Stimulated activated naive CD8-positive, alpha-beta T cell treated with anti-CD3 and anti-CD28 coated beads, Interleukin-15, amount 100 ng/mL, for 72 hours (primary cell): ENCODE results near the gene METTL3.
A peak's percentile ranks its signal among the peaks of the same experiment; 100 is the strongest.
"Not testable (repeated sequence)": the region's sequence is repeated elsewhere in the genome, so short reads cannot be mapped to it uniquely, and the experiment has no call there.

Experiments used
- ATAC-seq: fragments of 150-1000 bp; cut with Tn5 transposase; 2 replicates; pipeline ENCODE4 v1.10.0; 2021; ENCODE audit warnings: mild to moderate bottlenecking, moderate library complexity
- DNase-seq, 2 donors: peaks; one replicate each; pipeline ENCODE4 v3.0.0; 2021 to 2022
- H3K27ac Mint-ChIP-seq, 2 donors: one replicate each; pipeline ENCODE4 v1.8.0; 2022; ENCODE audit warnings: mild to moderate bottlenecking in 2 of 2, mixed read lengths in 2 of 2, moderate library complexity in 2 of 2
- H3K27me3 Mint-ChIP-seq: one replicate; pipeline ENCODE4 v1.8.0; 2022; ENCODE audit warnings: mixed read lengths
- H3K4me1 Mint-ChIP-seq: one replicate; pipeline ENCODE4 v1.8.0; 2022; ENCODE audit warnings: mild to moderate bottlenecking, mixed read lengths
- H3K4me3 Mint-ChIP-seq, 2 donors: one replicate each; pipeline ENCODE4 v1.8.0; 2022; ENCODE audit warnings: mild to moderate bottlenecking in 2 of 2, mixed read lengths in 2 of 2, moderate library complexity in 1 of 2
- H3K9me3 Mint-ChIP-seq, 2 donors: one replicate each; pipeline ENCODE4 v1.8.0; 2022; ENCODE audit warnings: mixed read lengths in 2 of 2

Gene METTL3

DNA sequence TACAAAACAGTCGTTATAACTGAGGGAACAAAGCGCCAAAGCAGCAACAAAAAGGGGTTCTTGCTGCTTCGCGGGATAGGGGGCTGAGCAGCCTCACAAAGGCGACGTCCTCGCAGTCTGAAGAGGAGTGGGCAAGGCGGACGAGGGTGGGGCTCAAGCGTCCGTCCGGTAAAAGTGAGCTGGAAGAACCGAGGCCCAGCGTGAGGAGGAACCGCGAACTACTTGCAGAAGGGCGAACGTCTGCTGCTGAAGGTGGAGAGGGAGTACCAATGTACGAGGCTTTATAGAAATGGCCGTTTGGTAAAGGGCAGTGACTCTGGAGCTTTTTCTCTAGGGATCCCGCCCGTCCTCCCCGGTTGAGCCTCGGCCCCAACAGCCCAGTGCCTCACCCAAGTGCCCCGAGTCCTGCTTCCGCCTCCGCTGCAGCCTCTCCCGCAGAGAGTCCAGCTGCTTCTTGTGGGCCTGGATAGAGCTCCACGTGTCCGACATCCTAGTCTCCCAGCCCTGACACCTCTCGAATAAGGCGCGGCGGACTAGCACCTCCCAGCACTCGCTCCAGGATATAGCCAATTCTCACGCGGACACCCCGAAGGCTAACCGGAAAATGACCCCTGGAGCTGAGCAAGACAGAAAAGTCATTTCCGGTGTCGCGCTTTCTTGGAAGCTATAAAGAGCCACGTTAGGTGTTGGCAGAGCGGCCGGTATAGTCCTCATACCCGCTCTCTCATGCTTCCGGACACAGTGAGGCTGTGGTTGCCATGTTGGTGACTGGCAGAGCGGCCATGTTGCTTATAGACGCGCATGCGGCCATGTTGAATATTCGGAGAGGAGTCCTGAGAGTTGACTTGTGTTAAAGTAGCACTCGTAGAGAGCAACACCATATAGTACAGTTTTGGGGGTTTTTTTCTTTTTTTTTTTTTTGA, at the start of gene METTL3:
Gene METTL3, minus strand, starts transcription at position 606 of the 923 bp plus-strand sequence. Its CDS starts 117 bp downstream, at position 489.
- peak within 1 kb of the TSS; percentile 88 to 92 for H3K4me3 Mint-ChIP-seq
- DNase-seq (peak; percentile 88 to 94), ATAC-seq (peak; percentile 100)
- no peaks in the 10 kb centered on the region for H3K27me3 Mint-ChIP-seq
- H3K4me1 Mint-ChIP-seq = peaks cover 43% of the 10 kb centered on the region
- H3K9me3 Mint-ChIP-seq = no peaks in the 10 kb centered on the region
- H3K27ac Mint-ChIP-seq = peak within 1 kb of the TSS; percentile 98

DNA sequence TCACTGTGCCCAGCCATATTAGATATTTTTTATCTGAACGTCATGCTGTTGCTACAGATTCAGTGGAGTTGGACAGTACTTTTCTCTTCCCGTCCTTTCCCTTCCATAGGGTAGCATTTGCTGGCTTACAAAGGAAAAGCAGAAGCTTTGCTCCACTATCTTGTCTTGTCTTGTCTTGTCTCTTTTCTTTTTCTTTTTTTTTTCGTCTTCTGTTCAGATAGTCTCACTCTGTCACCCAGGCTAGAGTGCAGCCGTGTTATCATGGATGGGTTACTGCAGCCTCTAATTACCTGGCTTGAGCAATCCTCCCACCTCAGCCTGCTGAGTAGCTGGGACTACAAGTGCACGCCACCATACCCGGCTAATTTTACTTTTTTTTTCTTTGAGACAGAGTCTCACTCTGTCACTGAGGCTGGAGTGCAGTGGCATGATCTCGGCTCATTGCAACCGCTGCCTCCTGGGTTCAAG, 47.6 kb upstream of the METTL3 start:
- Mint-ChIP-seq H3K4me1 (peaks cover 6% of the 10 kb centered on the region), H3K27ac (peak overlapping the region in 1 of 2 donors; percentile 40), H3K9me3 (no peaks in the 10 kb centered on the region), H3K27me3 (no peaks in the 10 kb centered on the region), H3K4me3 (no peak overlapping the region)
- ATAC-seq = no peak
- no peak for DNase-seq

DNA sequence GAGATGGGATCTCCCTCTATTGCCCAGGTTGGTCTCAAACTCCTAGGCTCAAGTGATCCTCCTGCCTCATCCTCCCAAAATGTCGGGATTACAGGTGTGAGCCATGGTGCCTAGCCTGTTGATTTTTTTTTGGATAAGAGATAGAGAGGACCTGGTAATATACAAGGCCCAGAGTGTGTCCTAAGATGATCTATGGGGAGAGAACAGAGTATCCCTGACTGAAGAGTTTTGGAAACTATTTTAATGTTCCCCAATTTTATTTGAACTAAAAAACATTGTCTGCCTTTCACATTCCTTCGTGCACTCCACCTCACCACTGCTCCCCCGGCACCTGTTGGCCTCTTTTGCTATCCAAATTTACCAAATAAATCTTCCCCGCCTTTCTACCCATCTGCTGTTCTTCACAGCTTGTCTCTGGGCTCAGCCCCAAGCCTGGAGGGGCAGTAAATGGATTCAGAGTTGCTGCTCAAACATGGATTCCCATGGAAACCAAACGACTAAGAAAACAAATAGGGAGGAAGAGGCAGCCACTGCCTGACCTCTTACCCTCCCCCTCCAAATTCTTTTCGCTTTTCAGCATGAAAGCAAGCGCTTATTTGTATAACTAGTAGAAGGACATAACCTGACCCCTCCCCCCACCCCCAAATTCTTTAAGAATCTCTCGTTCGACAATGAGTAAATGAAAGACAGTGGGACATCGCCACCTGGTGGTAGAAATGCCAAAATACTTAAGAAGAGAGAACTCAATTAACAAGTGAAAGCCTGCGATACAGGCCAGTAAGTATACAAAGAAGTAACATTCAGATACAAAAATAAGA, 46.2 kb upstream of the METTL3 start:
- peak overlapping the region; percentile 9 to 76 for H3K27ac Mint-ChIP-seq
- ATAC-seq (peak; percentile 71), DNase-seq (peak; percentile 65 to 71)
- peak overlapping the region; percentile 3 to 63 for H3K4me3 Mint-ChIP-seq
- no peaks in the 10 kb centered on the region for H3K27me3 Mint-ChIP-seq
- H3K4me1 Mint-ChIP-seq = peaks cover 6% of the 10 kb centered on the region
- H3K9me3 Mint-ChIP-seq = no peaks in the 10 kb centered on the region

DNA sequence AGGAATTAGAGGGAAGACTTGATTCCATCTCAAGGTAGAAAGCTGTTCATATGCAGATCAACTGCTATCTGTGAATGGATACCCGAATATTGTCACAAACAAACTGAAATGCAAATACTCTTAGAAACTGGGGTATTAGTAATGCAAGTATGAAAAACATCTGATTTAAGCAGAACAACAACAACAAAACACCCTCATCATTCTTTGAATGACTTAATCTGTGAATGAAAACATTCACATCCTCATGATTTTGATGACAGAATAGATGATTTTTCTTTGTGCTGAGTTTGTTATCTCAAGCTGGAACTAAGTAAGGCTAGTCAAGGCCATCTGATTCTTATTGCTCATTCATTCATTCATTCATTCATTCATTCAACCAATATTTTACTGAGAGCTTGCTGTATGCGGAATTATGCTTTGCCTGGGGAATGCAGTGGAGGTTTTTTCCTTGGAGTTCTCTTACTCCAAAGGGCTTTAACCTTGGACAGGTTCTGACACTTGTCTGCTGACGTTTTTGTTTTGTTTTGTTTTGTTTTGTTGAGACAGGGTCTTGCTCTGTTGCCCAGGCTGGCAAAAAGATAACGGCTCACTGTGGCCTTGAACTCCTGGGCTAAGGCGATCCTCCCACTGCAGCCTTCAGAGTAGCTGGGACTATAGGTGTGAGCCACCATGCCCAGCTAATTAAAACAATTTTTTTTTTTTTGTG, 45.4 kb upstream of the METTL3 start:
- Mint-ChIP-seq H3K4me3 (no peak overlapping the region), H3K27ac (no peak overlapping the region), H3K4me1 (peaks cover 6% of the 10 kb centered on the region), H3K9me3 (no peaks in the 10 kb centered on the region), H3K27me3 (no peaks in the 10 kb centered on the region)
- ATAC-seq (no peak), DNase-seq (no peak)

DNA sequence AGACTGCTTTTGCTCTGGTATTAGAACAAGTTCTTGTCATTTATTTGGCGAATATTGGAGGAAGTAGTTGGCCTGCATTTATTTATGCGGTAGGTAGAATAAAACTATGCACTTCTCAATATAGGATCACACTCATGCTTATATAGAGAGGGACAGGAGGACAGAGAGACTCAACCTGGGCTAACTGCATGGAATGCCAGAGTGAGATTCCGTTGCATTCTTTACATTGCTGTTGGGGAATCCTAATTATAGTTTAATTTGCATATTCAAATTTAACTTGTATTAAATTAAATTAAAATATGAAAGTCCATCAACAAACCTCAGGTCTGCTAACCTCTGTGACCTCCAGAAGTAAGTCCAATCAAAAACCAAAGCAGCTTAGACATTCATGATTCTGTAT, 42.1 kb upstream of the METTL3 start:
- H3K4me3 Mint-ChIP-seq = no peak overlapping the region
- no peak overlapping the region for H3K27ac Mint-ChIP-seq
- ATAC-seq (no peak), DNase-seq (no peak)
- H3K9me3 Mint-ChIP-seq = no peaks in the 10 kb centered on the region
- no peaks in the 10 kb centered on the region for H3K27me3 Mint-ChIP-seq
- H3K4me1 Mint-ChIP-seq = peaks cover 6% of the 10 kb centered on the region

DNA sequence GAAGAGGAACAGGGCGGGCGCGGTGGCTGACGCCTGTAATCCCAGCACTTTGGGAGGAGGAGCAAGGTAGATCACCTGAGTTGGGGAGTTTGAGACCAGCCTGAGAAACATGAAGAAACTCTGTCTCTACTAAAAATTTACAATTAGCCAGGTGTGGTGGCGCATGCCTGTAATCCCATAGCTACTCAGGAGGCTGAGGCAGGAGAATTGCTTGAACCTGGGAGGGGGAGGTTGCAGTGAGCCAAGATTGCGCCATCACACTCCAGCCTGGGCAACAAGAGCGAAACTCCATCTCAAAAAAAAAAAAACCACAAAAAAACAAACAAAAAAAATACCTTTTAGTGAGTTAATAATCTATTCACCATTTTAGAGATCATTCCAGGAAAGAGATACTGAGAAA, 33.4 kb upstream of the METTL3 start:
- H3K4me1 Mint-ChIP-seq, H3K9me3 Mint-ChIP-seq, DNase-seq, H3K27me3 Mint-ChIP-seq, H3K27ac Mint-ChIP-seq, ATAC-seq, H3K4me3 Mint-ChIP-seq: not testable (repeated sequence)

DNA sequence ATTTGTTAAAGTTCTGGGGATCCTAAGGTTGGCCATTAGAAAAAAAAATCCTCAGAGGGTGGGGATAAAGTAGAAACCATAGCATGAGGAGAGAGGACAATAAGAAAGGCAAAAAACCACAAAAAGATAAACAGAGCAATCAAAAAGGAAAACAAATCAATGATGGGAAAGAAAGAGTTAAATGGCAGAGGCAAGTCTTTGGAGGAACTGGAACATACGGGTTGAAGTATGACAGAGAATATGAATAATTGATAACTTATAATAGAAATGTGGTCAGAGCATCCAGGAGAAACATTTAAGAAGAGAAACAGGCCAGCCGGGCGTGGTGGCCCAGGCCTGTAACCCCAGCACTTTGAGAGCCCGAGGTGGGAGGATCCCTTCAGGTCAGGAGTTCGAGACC, 32.8 kb upstream of the METTL3 start:
- DNase-seq (no peak), ATAC-seq (no peak)
- no peaks in the 10 kb centered on the region for H3K9me3 Mint-ChIP-seq
- H3K4me1 Mint-ChIP-seq = no peaks in the 10 kb centered on the region
- no peak overlapping the region for H3K27ac Mint-ChIP-seq
- H3K27me3 Mint-ChIP-seq = peaks cover 9% of the 10 kb centered on the region
- no peak overlapping the region for H3K4me3 Mint-ChIP-seq

DNA sequence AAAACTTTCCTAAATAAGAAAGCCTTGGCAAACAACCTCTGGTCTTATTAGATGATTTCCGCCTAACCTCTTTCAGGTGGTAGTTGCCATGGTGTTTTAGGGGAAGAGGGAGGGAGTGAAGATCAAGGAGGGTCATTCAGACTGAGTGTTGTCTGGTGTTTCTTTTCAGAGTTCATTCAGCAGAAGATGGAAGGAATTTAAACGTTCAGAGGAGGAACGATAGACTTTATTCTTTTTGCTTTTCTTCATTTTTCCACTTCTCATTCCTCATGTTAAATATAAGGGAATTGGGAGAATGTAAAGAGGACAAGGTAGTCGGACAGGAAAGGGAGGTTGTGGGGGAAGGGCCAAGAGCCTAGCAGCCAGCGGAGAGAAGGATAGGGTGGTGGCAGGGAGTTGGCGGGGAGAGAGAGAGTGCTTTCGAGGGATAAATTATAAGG, 32.4 kb upstream of the METTL3 start:
- no peak overlapping the region for H3K27ac Mint-ChIP-seq
- no peak overlapping the region for H3K4me3 Mint-ChIP-seq
- DNase-seq = no peak
- no peaks in the 10 kb centered on the region for H3K9me3 Mint-ChIP-seq
- peaks cover 13% of the 10 kb centered on the region for H3K27me3 Mint-ChIP-seq
- ATAC-seq = no peak
- no peaks in the 10 kb centered on the region for H3K4me1 Mint-ChIP-seq

DNA sequence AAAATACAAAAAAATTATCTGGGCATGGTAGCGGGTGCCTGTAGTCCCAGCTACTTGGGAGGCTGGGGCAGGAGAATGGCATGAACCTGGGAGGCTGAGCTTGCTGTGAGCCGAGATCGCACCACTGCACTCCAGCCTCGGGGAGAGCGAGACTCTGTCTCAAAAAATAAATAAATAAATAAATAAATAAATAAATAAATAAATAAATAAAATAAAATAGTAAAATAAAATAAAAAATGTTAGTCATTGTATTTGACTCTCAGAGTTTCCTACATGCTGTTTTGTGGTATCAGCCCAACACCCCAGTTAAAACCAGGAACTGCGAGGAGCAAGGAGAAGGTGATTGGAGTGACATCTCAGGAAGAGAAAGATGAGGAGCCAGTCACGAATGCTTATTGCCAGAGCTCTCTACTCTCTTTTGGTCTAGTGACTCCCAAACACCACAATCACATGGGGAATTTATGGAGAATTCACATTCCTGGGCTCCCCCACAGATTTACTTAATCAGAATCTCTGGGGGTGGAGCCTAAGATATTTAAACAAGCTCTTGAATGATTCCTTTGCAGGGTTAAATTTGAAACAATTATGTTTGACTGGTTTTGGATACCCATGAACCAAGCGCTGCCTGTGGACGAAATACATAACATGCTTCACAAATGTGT, 30.4 kb upstream of the METTL3 start:
- DNase-seq (no peak), ATAC-seq (no peak)
- H3K4me1 Mint-ChIP-seq = peaks cover 8% of the 10 kb centered on the region
- H3K9me3 Mint-ChIP-seq = no peaks in the 10 kb centered on the region
- no peak overlapping the region for H3K27ac Mint-ChIP-seq
- H3K4me3 Mint-ChIP-seq = no peak overlapping the region
- peaks cover 32% of the 10 kb centered on the region for H3K27me3 Mint-ChIP-seq

DNA sequence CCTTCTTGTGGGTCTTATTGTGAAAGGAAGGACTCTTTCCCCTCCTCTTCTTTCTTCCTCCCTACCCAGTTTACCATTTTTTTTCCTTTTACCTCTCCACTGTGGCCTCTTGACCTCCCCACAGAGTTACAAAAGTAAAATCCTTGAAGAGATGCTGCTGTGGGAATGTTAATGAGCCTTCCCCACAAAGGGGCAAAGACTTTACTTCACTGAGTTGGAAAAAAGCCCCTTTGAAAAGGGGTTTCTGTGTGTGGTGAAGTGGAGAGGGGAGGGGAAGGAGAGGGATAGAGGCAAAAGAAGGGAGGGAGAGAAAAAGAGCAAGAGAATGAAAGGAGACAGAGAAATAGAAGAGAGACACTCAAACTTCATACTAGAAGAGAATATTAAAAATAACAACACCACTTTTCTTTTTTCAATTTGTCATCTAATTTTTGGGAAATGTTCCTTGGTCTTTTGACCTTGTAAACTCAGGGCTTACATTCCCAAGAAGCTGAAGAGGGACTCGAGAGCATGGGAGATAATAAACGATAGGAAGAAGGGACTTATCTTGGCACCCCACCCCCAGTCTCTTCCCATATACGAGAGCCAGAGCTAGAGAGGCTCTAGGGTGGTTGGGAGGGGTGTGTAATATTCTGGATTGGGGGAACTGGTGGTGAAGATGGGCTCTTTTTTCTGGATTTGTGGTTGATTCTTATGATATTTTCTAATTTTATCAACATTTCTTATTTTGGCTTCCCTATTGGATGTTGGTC, 28.2 kb upstream of the METTL3 start:
- Mint-ChIP-seq H3K9me3 (no peaks in the 10 kb centered on the region), H3K4me3 (no peak overlapping the region), H3K27me3 (peaks cover 54% of the 10 kb centered on the region), H3K27ac (no peak overlapping the region), H3K4me1 (peaks cover 13% of the 10 kb centered on the region)
- DNase-seq = no peak
- ATAC-seq = no peak

DNA sequence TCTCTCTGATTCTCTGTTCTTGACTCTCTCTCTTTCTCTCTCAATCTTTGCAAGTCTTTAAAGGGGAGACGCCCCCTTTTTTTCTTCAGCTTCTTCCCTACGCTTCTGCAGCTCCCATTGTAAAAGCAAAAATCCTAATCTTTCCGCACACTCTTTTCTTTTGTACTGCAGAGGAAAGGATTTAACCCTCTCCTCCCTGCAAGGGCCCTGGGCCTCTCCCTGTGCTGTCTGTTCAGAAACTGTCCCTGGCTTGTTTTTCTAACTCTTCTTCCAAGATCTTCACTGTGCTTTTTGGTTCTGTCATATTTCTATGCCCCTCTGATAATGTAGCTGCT, 25.9 kb upstream of the METTL3 start:
- DNase-seq (no peak), ATAC-seq (no peak)
- H3K27ac Mint-ChIP-seq = no peak overlapping the region
- H3K27me3 Mint-ChIP-seq = peaks cover 57% of the 10 kb centered on the region
- peaks cover 13% of the 10 kb centered on the region for H3K4me1 Mint-ChIP-seq
- H3K4me3 Mint-ChIP-seq = peak overlapping the region; percentile 13 to 20
- H3K9me3 Mint-ChIP-seq = no peaks in the 10 kb centered on the region

DNA sequence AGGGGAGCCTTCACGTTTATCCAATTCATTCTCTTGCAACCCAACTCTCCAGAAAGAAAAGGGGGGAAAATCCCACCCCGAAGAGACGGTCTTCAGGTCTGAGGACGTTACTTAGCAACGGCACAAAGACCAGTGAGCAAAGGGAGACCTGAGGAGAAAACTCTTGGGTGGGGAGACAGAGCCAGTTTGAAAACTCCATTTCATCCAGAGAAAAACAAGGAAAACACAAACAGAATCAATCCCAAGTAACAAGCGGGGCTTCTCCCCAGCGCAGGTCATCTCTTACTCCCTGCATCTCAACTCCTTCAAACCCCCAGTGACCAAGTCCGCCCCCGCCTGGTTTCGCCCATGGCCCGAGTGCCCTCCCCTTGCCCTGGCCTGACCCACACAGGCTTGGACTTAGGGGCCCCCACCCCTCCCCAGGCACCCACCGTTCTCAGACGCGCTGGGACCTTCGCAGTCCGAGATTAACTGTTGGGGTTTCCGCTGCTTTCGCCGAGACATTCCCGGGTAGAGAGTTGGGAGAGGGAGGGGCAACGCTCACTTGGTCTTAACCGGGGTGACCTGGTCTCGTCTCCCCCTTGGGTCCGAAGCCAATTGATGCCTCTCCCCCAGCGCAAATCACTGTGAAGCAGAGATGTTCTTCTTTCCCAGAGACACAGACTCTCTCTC, 25.4 kb upstream of the METTL3 start:
- H3K9me3 Mint-ChIP-seq = no peaks in the 10 kb centered on the region
- ATAC-seq (peak; percentile 23), DNase-seq (no peak)
- H3K4me3 Mint-ChIP-seq = peak overlapping the region; percentile 13 to 48
- peaks cover 57% of the 10 kb centered on the region for H3K27me3 Mint-ChIP-seq
- H3K27ac Mint-ChIP-seq = no peak overlapping the region
- H3K4me1 Mint-ChIP-seq = peaks cover 13% of the 10 kb centered on the region

DNA sequence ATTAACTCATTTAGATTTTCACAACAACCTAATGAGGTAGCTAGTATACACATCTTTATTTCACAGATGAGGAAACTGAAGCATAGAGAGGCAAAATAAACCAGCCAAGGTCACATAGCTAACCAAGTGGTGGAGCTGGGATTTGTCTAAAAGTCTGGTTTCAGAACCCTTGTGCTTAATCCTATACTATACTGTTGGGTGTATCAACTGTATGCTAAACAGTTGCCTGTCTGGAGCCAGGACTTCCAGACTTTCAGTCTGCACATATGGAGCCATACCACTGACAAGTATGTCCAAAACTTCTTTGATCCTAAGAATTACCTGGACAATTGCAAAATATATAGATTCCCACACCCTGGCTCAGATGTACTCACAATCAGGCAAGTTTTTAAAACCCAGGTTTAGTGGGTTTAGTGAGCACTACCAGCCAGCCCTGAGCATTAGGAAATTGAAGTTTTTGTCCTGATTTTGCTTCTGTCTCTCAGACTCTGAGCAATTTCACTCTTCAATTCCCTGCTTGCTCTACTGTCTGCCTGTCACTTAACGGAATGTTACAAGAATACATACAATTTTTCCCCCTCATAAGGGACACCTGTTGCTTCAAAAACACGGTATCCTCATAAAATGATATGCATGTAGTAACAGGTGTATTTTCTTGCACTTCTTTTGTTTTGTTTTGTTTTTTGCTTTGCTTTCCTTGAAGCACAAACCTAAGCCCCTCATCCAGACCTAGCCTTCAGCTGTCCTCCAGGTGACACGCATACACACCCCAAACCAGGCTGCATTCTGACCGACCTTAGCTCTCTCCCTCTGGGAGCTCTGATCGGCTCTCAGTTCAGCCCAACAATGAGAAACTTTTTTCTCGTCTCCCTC, 24.6 kb upstream of the METTL3 start:
- peaks cover 57% of the 10 kb centered on the region for H3K27me3 Mint-ChIP-seq
- peak overlapping the region; percentile 13 to 48 for H3K4me3 Mint-ChIP-seq
- no peaks in the 10 kb centered on the region for H3K9me3 Mint-ChIP-seq
- peaks cover 13% of the 10 kb centered on the region for H3K4me1 Mint-ChIP-seq
- DNase-seq = no peak
- ATAC-seq = no peak
- H3K27ac Mint-ChIP-seq = no peak overlapping the region
